ENCODE data around the gene FGF7. TPM values are rescaled to one million over a fixed set of nuclear protein-coding genes. Genes with fewer than 3 reads are reported as not detected.
"Not testable (repeated sequence)": the region's sequence is repeated elsewhere in the genome, so short reads cannot be mapped to it uniquely, and the experiment has no call there.

Gene FGF7
- total RNA-seq (57.8 TPM), polyA plus RNA-seq (56.4 TPM)

DNA sequence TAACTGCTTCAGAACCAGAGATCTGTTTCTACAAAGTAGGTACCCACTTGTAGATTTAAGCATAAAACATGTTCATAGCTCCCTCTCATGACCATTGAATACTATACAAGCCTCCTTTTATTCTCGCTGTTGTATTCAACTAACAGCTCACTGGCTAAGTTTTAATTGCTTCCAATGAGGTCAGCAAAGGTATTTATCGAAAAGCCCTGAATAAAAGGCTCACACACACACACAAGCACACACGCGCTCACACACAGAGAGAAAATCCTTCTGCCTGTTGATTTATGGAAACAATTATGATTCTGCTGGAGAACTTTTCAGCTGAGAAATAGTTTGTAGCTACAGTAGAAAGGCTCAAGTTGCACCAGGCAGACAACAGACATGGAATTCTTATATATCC, at the start of gene FGF7:
TSS of gene FGF7 (plus strand) at position 222 of the 400 bp plus-strand sequence. CDS start 1,056 bp downstream, outside the sequence.
- 23% methylated on average over 4 of the region's 4 CpGs for WGBS
- no peaks in the 10 kb centered on the region for H3K36me3 ChIP-seq (ENCODE audit: insufficient read depth)
- H3K4me3 ChIP-seq (ENCODE audit: low read depth, low read length), result peak within 1 kb of the TSS; percentile 49
- H3K4me1 ChIP-seq (ENCODE audit: insufficient read depth), result no peaks in the 10 kb centered on the region
- peak; percentile 60 for DNase-seq (ENCODE audit: extremely low spot score)
- no peak within 1 kb of the TSS for H3K27ac ChIP-seq (ENCODE audit: low read depth)

GRCh38 chr15:49379996-49380395, 43.0 kb upstream of the FGF7 start:
- no peak for DNase-seq (ENCODE audit: extremely low spot score)
- no peaks in the 10 kb centered on the region for H3K36me3 ChIP-seq (ENCODE audit: insufficient read depth)
- no peak overlapping the region for H3K27ac ChIP-seq (ENCODE audit: low read depth)
- WGBS, result 94% methylated on average over 4 of the region's 4 CpGs
- H3K4me3 ChIP-seq (ENCODE audit: low read depth, low read length), result no peak overlapping the region
- H3K4me1 ChIP-seq (ENCODE audit: insufficient read depth), result no peaks in the 10 kb centered on the region

GRCh38 chr15:49380912-49381311, 42.1 kb upstream of the FGF7 start:
- no peak for DNase-seq (ENCODE audit: extremely low spot score)
- Histone ChIP-seq H3K36me3 (ENCODE audit: insufficient read depth) (no peaks in the 10 kb centered on the region), H3K4me3 (ENCODE audit: low read depth, low read length) (no peak overlapping the region), H3K4me1 (ENCODE audit: insufficient read depth) (no peaks in the 10 kb centered on the region), H3K27ac (ENCODE audit: low read depth) (no peak overlapping the region)
- 85% methylated on average over 5 of the region's 5 CpGs for WGBS

GRCh38 chr15:49382394-49382793, 40.6 kb upstream of the FGF7 start:
- no peak for DNase-seq (ENCODE audit: extremely low spot score)
- no peaks in the 10 kb centered on the region for H3K4me1 ChIP-seq (ENCODE audit: insufficient read depth)
- H3K27ac ChIP-seq (ENCODE audit: low read depth), result no peak overlapping the region
- no peaks in the 10 kb centered on the region for H3K36me3 ChIP-seq (ENCODE audit: insufficient read depth)
- no peak overlapping the region for H3K4me3 ChIP-seq (ENCODE audit: low read depth, low read length)

DNA sequence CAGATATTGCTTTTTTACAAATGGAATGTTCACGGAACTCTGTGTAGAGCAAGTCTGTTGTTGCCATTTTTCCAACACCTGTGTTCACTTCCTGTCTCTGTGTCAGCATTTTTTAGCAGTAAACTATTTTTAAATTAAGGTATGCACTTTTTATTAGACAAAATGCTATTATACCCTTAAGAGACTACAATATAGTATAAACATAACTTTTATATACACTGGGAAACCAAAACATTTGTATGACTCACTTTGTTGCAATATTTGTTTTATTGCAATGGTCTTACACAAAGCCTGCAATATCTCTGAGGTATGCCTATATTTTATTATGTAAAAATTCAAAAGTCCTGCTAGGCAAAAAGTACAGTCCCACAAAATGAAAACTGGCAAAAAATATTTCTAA, 39.8 kb upstream of the FGF7 start:
- Histone ChIP-seq H3K36me3 (ENCODE audit: insufficient read depth) (no peaks in the 10 kb centered on the region), H3K4me1 (ENCODE audit: insufficient read depth) (no peaks in the 10 kb centered on the region), H3K4me3 (ENCODE audit: low read depth, low read length) (no peak overlapping the region), H3K27ac (ENCODE audit: low read depth) (no peak overlapping the region)
- DNase-seq (ENCODE audit: extremely low spot score), result no peak
- 61% methylated on average over 1 of the region's 1 CpG for WGBS

- Histone ChIP-seq H3K27ac (ENCODE audit: low read depth) (no peak overlapping the region), H3K4me1 (ENCODE audit: insufficient read depth) (no peaks in the 10 kb centered on the region), H3K36me3 (ENCODE audit: insufficient read depth) (no peaks in the 10 kb centered on the region), H3K4me3 (ENCODE audit: low read depth, low read length) (no peak overlapping the region)
- WGBS, result 87% methylated on average over 2 of the region's 2 CpGs
- no peak for DNase-seq (ENCODE audit: extremely low spot score)
Measured at GRCh38 chr15:49387471-49387870, 35.6 kb upstream of the FGF7 start.

DNA sequence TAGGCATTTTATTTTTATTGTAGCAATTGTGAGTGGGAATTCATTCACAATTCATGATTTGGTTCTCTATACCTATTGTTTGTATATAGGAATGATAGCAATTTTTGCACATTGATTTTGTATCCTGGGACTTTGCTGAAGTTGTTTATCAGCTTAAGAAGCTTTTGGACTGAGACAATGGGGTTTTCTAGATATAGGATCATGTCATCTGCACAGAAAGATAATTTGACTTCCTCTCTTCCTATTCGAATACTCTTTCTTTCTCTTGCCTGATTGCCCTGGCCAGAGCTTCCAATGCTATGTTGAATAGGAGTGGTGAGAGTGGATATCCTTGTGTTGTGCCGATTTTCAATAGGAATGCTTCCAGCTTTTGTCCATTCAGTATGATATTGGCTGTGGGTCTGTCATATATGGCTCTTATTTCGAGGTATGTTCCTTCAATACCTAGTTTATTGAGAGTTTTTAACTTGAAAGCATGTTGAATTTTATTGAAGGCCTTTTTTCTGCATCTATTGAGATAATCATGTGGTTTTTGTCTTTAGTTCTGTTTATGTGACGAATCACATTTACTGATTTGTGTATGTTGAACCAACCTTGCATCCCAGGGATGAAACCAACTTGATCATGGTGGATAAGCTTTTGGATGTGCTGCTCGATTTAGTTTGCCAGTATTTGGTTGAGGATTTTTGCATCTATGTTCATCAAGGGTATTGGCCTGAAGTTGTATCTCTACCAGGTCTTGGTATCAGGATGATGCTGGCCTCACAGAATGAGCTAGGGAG, 20.3 kb upstream of the FGF7 start:
- H3K27ac ChIP-seq (ENCODE audit: low read depth); H3K4me3 ChIP-seq (ENCODE audit: low read depth, low read length); H3K4me1 ChIP-seq (ENCODE audit: insufficient read depth); H3K36me3 ChIP-seq (ENCODE audit: insufficient read depth); DNase-seq (ENCODE audit: extremely low spot score): not testable (repeated sequence)
- 87% methylated on average over 5 of the region's 5 CpGs for WGBS

DNA sequence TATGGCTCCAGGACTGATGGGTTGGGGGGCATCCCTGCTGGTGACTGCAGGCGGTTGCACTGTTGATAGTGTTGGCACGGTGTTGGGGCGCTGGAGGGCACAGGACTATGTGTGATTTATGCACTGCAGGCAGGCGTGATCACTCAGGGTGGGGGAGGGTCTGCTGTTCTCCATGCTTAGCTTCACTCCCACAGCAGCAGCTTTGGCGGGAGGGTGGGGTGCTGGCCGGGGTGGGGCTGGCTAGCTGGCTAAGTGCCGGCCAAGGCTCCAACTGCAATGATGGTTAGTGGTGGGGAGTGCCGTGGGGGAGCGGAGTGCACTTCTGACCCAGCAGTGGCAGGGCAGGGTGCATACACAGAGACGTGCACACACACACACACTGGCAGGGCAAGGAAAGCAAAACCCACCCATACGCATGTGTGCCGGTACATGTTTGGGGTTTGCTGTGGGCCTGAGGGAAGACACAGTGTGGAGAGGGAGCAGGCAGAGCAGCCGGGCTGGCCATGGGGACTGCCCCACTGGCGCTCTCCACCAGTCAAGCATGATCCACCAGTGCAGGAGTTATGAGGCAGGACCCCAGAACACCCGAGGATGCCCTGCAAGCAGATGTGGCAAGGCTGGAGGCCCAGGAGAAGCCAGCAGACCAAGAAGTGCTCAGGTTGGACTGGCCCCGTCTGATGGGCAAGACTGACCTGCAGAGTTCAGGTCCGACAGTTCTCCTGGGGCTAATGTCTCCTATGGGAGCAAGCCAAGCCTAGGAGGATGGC, 16.5 kb upstream of the FGF7 start:
- Histone ChIP-seq H3K4me1 (ENCODE audit: insufficient read depth) (no peaks in the 10 kb centered on the region), H3K4me3 (ENCODE audit: low read depth, low read length) (no peak overlapping the region), H3K36me3 (ENCODE audit: insufficient read depth) (no peaks in the 10 kb centered on the region), H3K27ac (ENCODE audit: low read depth) (no peak overlapping the region)
- 94% methylated on average over 17 of the region's 17 CpGs for WGBS
- no peak for DNase-seq (ENCODE audit: extremely low spot score)

DNA sequence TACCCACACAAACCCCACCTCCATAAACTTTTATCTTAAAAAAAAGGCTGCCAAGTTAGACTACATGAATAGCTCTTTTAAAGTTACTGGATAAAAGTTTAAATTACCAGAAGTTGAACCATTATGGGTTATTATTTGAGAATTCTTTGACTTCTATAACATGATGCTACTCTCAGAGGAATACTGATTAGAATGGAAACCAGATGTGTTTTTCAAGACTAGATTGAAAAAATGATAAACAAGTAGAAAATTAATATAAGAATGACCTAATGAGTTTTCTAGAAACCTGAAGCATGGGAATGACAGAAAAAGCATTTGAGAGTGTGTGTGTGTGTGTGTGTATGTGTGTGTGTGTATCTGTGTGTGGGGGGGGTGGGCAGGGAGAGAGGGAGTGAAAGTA, 12.4 kb upstream of the FGF7 start:
- Histone ChIP-seq H3K4me3 (ENCODE audit: low read depth, low read length) (no peak overlapping the region), H3K4me1 (ENCODE audit: insufficient read depth) (no peaks in the 10 kb centered on the region), H3K36me3 (ENCODE audit: insufficient read depth) (no peaks in the 10 kb centered on the region), H3K27ac (ENCODE audit: low read depth) (no peak overlapping the region)
- no peak for DNase-seq (ENCODE audit: extremely low spot score)

DNA sequence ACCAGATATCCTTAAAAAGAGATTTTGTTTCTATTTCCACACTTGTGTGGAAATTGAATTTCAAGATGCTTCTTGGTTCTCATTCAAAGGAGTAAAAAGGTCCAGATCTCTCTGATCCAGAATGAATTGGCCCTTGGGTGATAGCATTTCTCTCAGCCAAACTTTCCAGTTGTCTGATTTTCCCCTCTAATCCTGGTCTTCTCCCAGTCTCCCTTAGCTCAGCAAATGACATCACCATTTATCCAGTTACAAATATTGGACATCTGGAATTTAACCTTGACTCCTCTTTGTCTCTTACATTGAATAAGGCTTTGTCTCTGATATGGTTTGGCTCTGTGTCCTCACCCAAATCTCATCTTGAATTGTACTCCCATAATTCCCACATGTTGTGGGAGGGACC, 10.2 kb upstream of the FGF7 start:
- Histone ChIP-seq H3K27ac (ENCODE audit: low read depth) (no peak overlapping the region), H3K36me3 (ENCODE audit: insufficient read depth) (no peaks in the 10 kb centered on the region), H3K4me1 (ENCODE audit: insufficient read depth) (no peaks in the 10 kb centered on the region), H3K4me3 (ENCODE audit: low read depth, low read length) (no peak overlapping the region)
- DNase-seq (ENCODE audit: extremely low spot score), result no peak

DNA sequence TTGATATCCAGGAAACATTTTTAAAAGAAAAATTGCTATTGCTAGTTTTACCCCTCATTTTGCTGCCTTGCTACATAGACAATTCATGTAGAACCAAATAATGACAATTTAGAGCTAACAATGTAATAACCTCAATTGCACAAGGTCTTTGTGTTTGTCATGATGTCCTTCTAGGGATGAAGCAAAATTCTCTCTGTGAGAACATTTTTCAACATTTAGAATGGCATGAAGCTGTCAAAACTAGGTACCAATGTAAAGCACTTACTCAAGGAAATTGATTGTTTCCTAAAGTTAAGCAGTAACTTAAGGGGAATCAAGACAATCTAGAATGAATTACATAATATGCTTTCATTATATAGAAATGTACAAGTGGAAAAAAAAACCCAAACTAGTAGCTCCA, 7.9 kb upstream of the FGF7 start:
- no peak overlapping the region for H3K27ac ChIP-seq (ENCODE audit: low read depth)
- no peak for DNase-seq (ENCODE audit: extremely low spot score)
- no peaks in the 10 kb centered on the region for H3K36me3 ChIP-seq (ENCODE audit: insufficient read depth)
- H3K4me1 ChIP-seq (ENCODE audit: insufficient read depth), result no peaks in the 10 kb centered on the region
- H3K4me3 ChIP-seq (ENCODE audit: low read depth, low read length), result no peak overlapping the region

GRCh38 chr15:49415638-49416037, 7.4 kb upstream of the FGF7 start:
- no peaks in the 10 kb centered on the region for H3K36me3 ChIP-seq (ENCODE audit: insufficient read depth)
- 51% methylated on average over 1 of the region's 1 CpG for WGBS
- DNase-seq (ENCODE audit: extremely low spot score), result no peak

DNA sequence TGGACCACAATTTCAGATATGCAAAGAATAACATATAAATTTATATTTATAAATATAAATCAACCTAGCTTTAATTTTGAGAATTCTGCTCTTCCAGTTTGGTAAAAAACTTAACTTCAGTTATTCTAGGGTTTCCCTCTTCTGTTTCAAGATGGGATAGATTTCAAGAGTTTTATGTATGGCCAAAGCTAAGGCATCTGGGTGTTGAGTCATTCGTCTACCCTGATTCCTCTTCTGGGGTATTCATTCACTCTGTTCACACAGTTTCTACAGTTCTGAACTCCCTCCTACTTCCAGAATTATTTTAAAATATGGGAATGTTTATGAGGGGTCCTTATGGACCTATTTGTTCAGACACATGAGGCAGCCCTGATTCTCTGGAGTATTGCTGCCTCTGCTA, 4.2 kb upstream of the FGF7 start:
- H3K4me1 ChIP-seq (ENCODE audit: insufficient read depth), result no peaks in the 10 kb centered on the region
- DNase-seq (ENCODE audit: extremely low spot score), result no peak
- no peaks in the 10 kb centered on the region for H3K36me3 ChIP-seq (ENCODE audit: insufficient read depth)
- no peak overlapping the region for H3K27ac ChIP-seq (ENCODE audit: low read depth)
- 92% methylated on average over 1 of the region's 1 CpG for WGBS
- H3K4me3 ChIP-seq (ENCODE audit: low read depth, low read length), result no peak overlapping the region

More at GRCh38 chr15:49415638-49416037, 7.4 kb upstream of the FGF7 start:
- H3K4me1 ChIP-seq (ENCODE audit: insufficient read depth), result no peaks in the 10 kb centered on the region
- no peak overlapping the region for H3K4me3 ChIP-seq (ENCODE audit: low read depth, low read length)
- H3K27ac ChIP-seq (ENCODE audit: low read depth), result no peak overlapping the region

DNA sequence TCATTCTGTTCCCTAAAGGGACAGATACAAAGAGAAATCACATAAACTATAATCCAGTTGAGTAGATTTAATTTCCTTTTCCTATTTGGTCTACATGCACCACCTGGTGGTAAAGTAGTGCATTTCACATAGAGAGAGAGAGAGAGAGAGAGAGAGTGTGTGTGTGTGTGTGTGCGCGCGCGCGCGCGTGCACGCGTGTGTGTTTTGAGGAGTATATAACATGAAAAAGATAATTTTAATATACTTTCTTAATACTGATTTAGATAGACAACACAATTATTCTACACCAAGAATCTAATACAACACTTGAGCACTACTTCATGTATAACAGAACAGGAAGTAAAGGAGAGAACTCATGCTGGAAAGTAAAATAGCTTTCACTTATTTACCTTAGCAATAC, 1.1 kb upstream of the FGF7 start:
- peak overlapping the region; percentile 16 for H3K4me3 ChIP-seq (ENCODE audit: low read depth, low read length)
- no peak overlapping the region for H3K27ac ChIP-seq (ENCODE audit: low read depth)
- H3K36me3 ChIP-seq (ENCODE audit: insufficient read depth), result no peaks in the 10 kb centered on the region
- 14% methylated on average over 9 of the region's 9 CpGs for WGBS
- H3K4me1 ChIP-seq (ENCODE audit: insufficient read depth), result no peaks in the 10 kb centered on the region
- no peak for DNase-seq (ENCODE audit: extremely low spot score)
